Neural cell (in vitro differentiated cells): Measurements from ENCODE around the gene ACTRT2. TPM values are rescaled to one million over a fixed set of nuclear protein-coding genes. Genes with fewer than 3 reads are reported as not detected.

Experiments
- H2AFZ ChIP-seq: fragments of 200-600, 300-800 bp; sonication (generic), shearing (Covaris generic); 2 replicates; pipeline ENCODE4 v1.6.0; 2014; ENCODE audit warnings: low read depth, mild to moderate bottlenecking, antibody characterized with exemption, low read length, moderate library complexity
- H3F3A ChIP-seq: fragments of 200-600 bp; shearing (Covaris generic); 2 replicates; pipeline ENCODE4 v1.6.1; 2016; ENCODE audit warnings: mild to moderate bottlenecking, moderate library complexity, mixed read lengths, antibody characterized with exemption, low read length; ENCODE audit not compliant: insufficient read depth, poor library complexity, severe bottlenecking
- H3K27ac ChIP-seq: fragments of 200-600, 300-800 bp; sonication (generic), shearing (Covaris generic); 2 replicates; pipeline ENCODE4 v1.5.1; 2014; ENCODE audit warnings: mild to moderate bottlenecking, low read length, moderate library complexity
- H3K27me3 ChIP-seq: fragments of 300-800, 200-600 bp; sonication (generic), shearing (Covaris generic); 2 replicates; pipeline ENCODE4 v1.6.0; 2014; ENCODE audit warnings: mild to moderate bottlenecking, low read depth, low read length, moderate library complexity; ENCODE audit not compliant: insufficient read depth
- H3K36me3 ChIP-seq: fragments of 300-800, 200-600 bp; sonication (generic), shearing (Covaris generic); 2 replicates; pipeline ENCODE4 v1.5.1; 2014; ENCODE audit warnings: mild to moderate bottlenecking, antibody characterized with exemption, low read length, moderate library complexity; ENCODE audit not compliant: insufficient read depth
- H3K4me2 ChIP-seq: fragments of 300-800, 200-600 bp; sonication (generic), shearing (Covaris generic); 2 replicates; pipeline ENCODE4 v1.6.0; 2014; ENCODE audit warnings: mild to moderate bottlenecking, low read length
- H3K4me3 ChIP-seq: fragments of 300-800, 200-600 bp; sonication (generic), shearing (Covaris generic); 2 replicates; pipeline ENCODE4 v1.5.1; 2014; ENCODE audit warnings: mild to moderate bottlenecking, low read length, moderate library complexity
- H3K79me2 ChIP-seq: fragments of 200-600 bp; shearing (Covaris generic); replicated peaks from 2 replicates; pipeline ENCODE4 v1.6.0; 2014; ENCODE audit warnings: mild to moderate bottlenecking, low read length, moderate library complexity; ENCODE audit not compliant: insufficient read depth
- H3K9ac ChIP-seq: fragments of 300-800, 200-600 bp; sonication (generic), shearing (Covaris generic); 2 replicates; pipeline ENCODE4 v1.6.1; 2016; ENCODE audit warnings: mild to moderate bottlenecking, low read length, mixed read lengths
- H3K9me2 ChIP-seq: fragments of 200-600 bp; shearing (Covaris generic); 2 replicates; pipeline ENCODE4 v1.6.1; 2016; ENCODE audit warnings: mild to moderate bottlenecking, low read length, mixed read lengths; ENCODE audit not compliant: insufficient read depth
- H3K9me3 ChIP-seq: fragments of 200-600, 300-800 bp; sonication (generic), shearing (Covaris generic); 2 replicates; pipeline ENCODE4 v1.6.1; 2016; ENCODE audit warnings: mild to moderate bottlenecking, mixed run types, low read length, moderate library complexity, mixed read lengths
- H4K20me1 ChIP-seq: fragments of 200-600 bp; shearing (Covaris generic); 2 replicates; pipeline ENCODE4 v1.6.1; 2016; ENCODE audit warnings: mild to moderate bottlenecking, mixed run types; ENCODE audit not compliant: insufficient read depth
- EP300 ChIP-seq: fragments of 450-650 bp; conservative IDR thresholded peaks from 2 replicates; pipeline ENCODE4 v1.6.1; 2014; ENCODE audit warnings: antibody characterized with exemption, mild to moderate bottlenecking, moderate library complexity; ENCODE audit not compliant: poor library complexity, severe bottlenecking
- EZH2 ChIP-seq: fragments of 200-600, 300-800 bp; shearing (Covaris generic), sonication (generic); IDR thresholded peaks from 2 replicates; pipeline ENCODE4 v1.6.1; 2014; ENCODE audit warnings: antibody characterized with exemption, low read length, borderline replicate concordance, mild to moderate bottlenecking; ENCODE audit not compliant: insufficient read depth, poor library complexity, severe bottlenecking
- MXI1 ChIP-seq: fragments of 450-650 bp; conservative IDR thresholded peaks from 2 replicates; pipeline ENCODE4 v1.6.1; 2014; ENCODE audit warnings: antibody characterized with exemption, mild to moderate bottlenecking; ENCODE audit not compliant: poor library complexity, severe bottlenecking
- POLR2AphosphoS5 ChIP-seq: IDR thresholded peaks from 2 replicates; pipeline ENCODE4 v1.6.1; 2012
- RAD21 ChIP-seq: fragments of 450-650 bp; conservative IDR thresholded peaks from 2 replicates; pipeline ENCODE4 v1.6.1; 2014; ENCODE audit warnings: antibody characterized with exemption, mild to moderate bottlenecking, moderate library complexity
- SMC3 ChIP-seq: fragments of 450-650 bp; conservative IDR thresholded peaks from 2 replicates; pipeline ENCODE4 v1.6.1; 2014; ENCODE audit warnings: antibody characterized with exemption, mild to moderate bottlenecking, moderate library complexity; ENCODE audit not compliant: poor library complexity
- TAF1 ChIP-seq: IDR thresholded peaks from 2 replicates; pipeline ENCODE4 v1.6.1; 2012; ENCODE audit warnings: low read depth
- polyA plus RNA-seq: library from polyadenylated mRNA; depleted of rRNA; stranded (reverse); fragments of >200 nt; gene quantifications from 2 replicates; pipeline ENCODE4 v1.2.3, GENCODE V29; 2014
- TF ChIP-seq, protein P1 (sequence below): fragments of 450-650 bp; IDR thresholded peaks from 2 replicates; pipeline ENCODE4 v1.5.1; 2014; ENCODE audit warnings: antibody characterized with exemption, mild to moderate bottlenecking, moderate library complexity; ENCODE audit not compliant: poor library complexity, severe bottlenecking
- TF ChIP-seq, protein P2 (sequence below): IDR thresholded peaks from 2 replicates; pipeline ENCODE4 v1.6.1; 2012; ENCODE audit warnings: borderline replicate concordance

Gene ACTRT2
- polyA plus RNA-seq, 1 donor from 2014 or later = not detected

DNA sequence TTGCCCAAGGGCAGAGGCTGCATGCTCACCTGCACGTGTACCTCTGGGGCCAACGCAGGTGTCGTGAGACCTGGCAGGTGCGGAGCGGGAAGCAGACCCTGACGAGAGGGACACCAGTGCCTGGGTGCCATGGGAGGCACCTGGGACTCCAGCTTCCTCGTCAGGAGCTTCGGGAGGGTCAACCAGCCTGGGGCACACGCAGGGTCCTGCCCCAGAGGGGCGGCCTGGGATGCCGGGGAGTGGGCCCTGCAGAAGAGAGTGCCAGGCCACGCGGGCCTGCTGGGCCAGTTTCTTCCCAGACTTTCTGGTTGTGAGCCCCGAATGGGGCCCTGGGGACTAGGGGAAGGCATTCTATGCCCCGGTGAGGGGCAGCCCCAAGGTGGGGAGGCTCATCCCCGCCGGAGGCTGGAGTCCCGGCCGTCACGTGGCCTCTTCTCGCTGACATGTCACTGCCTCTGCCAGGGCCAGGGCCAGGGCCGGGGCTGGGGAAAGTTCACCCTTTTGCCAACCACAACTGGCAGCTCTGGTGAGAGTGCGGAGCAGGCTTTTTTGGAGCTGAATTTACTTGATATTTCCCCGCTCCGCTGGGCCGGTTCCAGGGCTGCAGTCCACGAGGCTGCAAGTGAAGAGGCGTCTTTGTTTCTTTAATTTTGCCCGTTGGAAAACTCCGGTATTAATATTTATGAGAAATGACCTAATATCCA, 38.5 kb upstream of the ACTRT2 start:
- Histone ChIP-seq H2AFZ (no peak overlapping the region), H3K4me2 (no peak overlapping the region), H3K9me2 (no peaks in the 10 kb centered on the region), H3K27ac (no peak overlapping the region), H3K36me3 (no peaks in the 10 kb centered on the region), H3K9me3 (no peaks in the 10 kb centered on the region), H3K9ac (no peak overlapping the region), H4K20me1 (no peaks in the 10 kb centered on the region), H3K4me3 (no peak overlapping the region), H3F3A (no peaks in the 10 kb centered on the region), H3K27me3 (no peaks in the 10 kb centered on the region), H3K79me2 (no peaks in the 10 kb centered on the region)
- TF ChIP-seq TAF1 (no peak), POLR2AphosphoS5 (no peak), RAD21 (no peak), EP300 (no peak), SMC3 (no peak), EZH2 (no peak), MXI1 (no peak)
- TF ChIP-seq, protein P1, sequence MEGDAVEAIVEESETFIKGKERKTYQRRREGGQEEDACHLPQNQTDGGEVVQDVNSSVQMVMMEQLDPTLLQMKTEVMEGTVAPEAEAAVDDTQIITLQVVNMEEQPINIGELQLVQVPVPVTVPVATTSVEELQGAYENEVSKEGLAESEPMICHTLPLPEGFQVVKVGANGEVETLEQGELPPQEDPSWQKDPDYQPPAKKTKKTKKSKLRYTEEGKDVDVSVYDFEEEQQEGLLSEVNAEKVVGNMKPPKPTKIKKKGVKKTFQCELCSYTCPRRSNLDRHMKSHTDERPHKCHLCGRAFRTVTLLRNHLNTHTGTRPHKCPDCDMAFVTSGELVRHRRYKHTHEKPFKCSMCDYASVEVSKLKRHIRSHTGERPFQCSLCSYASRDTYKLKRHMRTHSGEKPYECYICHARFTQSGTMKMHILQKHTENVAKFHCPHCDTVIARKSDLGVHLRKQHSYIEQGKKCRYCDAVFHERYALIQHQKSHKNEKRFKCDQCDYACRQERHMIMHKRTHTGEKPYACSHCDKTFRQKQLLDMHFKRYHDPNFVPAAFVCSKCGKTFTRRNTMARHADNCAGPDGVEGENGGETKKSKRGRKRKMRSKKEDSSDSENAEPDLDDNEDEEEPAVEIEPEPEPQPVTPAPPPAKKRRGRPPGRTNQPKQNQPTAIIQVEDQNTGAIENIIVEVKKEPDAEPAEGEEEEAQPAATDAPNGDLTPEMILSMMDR = no peak
- TF ChIP-seq, protein P2, sequence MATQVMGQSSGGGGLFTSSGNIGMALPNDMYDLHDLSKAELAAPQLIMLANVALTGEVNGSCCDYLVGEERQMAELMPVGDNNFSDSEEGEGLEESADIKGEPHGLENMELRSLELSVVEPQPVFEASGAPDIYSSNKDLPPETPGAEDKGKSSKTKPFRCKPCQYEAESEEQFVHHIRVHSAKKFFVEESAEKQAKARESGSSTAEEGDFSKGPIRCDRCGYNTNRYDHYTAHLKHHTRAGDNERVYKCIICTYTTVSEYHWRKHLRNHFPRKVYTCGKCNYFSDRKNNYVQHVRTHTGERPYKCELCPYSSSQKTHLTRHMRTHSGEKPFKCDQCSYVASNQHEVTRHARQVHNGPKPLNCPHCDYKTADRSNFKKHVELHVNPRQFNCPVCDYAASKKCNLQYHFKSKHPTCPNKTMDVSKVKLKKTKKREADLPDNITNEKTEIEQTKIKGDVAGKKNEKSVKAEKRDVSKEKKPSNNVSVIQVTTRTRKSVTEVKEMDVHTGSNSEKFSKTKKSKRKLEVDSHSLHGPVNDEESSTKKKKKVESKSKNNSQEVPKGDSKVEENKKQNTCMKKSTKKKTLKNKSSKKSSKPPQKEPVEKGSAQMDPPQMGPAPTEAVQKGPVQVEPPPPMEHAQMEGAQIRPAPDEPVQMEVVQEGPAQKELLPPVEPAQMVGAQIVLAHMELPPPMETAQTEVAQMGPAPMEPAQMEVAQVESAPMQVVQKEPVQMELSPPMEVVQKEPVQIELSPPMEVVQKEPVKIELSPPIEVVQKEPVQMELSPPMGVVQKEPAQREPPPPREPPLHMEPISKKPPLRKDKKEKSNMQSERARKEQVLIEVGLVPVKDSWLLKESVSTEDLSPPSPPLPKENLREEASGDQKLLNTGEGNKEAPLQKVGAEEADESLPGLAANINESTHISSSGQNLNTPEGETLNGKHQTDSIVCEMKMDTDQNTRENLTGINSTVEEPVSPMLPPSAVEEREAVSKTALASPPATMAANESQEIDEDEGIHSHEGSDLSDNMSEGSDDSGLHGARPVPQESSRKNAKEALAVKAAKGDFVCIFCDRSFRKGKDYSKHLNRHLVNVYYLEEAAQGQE = no peak

- Histone ChIP-seq H4K20me1 (no peaks in the 10 kb centered on the region), H3K9me2 (no peaks in the 10 kb centered on the region), H3K79me2 (no peaks in the 10 kb centered on the region), H3K36me3 (no peaks in the 10 kb centered on the region), H2AFZ (no peak overlapping the region), H3K4me2 (no peak overlapping the region), H3K9ac (no peak overlapping the region), H3F3A (no peaks in the 10 kb centered on the region), H3K9me3 (no peaks in the 10 kb centered on the region), H3K27me3 (no peaks in the 10 kb centered on the region), H3K27ac (no peak overlapping the region), H3K4me3 (no peak overlapping the region)
- TF ChIP-seq TAF1 (no peak), EP300 (no peak), MXI1 (no peak), EZH2 (no peak)
- TF ChIP-seq, protein P2 = no peak
Observed at GRCh38 chr1:2983319-2983705, 38.0 kb upstream of the ACTRT2 start.
